ENCODE results near the gene EPN3. TPM values are rescaled to one million over a fixed set of nuclear protein-coding genes. Genes with fewer than 3 reads are reported as not detected.
A peak's percentile ranks its signal among the peaks of the same experiment; 100 is the strongest.

The EPN3 gene
- total RNA-seq, 6 donors from 2014 or later, result 0.74 to 14.4 (median 1.2) TPM; not detected in 1

DNA sequence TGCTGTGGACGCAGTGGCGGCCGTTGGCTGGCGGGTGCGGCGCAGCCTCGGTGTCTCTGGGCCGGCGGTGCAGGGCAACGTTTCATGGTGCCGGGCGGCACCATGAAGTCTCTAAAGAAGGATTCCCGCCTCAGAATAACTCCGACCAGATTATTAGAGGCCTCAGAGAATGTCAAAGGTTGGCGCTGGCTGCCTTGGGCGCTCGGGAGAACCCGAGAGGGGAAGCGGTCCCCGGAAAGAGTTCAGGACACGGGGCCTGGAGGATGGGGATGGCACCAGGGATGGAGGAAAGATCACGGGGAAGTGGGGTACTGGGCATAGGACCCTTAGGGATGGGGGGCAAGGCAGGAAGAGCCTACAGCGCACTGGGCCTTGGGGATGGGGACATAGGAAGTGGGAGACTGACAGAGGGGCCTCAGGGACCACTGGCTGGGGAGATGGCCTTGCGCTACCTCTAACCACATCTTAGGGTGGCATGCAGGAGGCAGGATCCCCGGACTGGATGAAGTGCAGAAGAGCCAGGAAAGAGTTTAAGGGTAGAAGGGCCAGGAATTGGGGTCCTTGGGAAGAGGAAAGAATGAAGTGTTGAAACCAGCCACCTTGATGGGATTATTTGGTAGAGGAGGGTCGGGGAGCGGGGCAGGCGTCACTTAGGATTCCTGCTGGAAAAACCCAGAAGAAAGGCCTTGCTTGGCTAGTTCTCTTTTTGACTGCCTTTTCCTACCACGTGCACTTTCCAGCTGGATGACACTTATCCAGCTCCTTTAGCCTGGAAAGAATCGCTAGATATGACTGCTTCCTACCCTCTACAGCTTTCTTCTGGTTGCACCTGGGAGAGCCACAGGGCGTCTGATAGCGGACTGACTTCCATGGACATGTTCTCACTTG, 23.7 kb upstream of the EPN3 start:
- no peak for DNase-seq
- Histone ChIP-seq H3K36me3 (no peaks in the 10 kb centered on the region), H3K9me3 (no peaks in the 10 kb centered on the region), H3K27me3 (no peaks in the 10 kb centered on the region), H3K4me3 (peak overlapping the region; percentile 69 to 77 (median 74)), H3K4me1 (peaks cover 6 to 16% (median 9%) of the 10 kb centered on the region in 4 donors), H3K27ac (peak overlapping the region; percentile 64 to 85 (median 78))
- ATAC-seq (ENCODE audit: low FRiP score in 2 of 2), result no peak
- WGBS, 2 donors, result 35 to 58% methylated on average over 22 to 23 of the region's 32 CpGs
- TF ChIP-seq, protein P1, sequence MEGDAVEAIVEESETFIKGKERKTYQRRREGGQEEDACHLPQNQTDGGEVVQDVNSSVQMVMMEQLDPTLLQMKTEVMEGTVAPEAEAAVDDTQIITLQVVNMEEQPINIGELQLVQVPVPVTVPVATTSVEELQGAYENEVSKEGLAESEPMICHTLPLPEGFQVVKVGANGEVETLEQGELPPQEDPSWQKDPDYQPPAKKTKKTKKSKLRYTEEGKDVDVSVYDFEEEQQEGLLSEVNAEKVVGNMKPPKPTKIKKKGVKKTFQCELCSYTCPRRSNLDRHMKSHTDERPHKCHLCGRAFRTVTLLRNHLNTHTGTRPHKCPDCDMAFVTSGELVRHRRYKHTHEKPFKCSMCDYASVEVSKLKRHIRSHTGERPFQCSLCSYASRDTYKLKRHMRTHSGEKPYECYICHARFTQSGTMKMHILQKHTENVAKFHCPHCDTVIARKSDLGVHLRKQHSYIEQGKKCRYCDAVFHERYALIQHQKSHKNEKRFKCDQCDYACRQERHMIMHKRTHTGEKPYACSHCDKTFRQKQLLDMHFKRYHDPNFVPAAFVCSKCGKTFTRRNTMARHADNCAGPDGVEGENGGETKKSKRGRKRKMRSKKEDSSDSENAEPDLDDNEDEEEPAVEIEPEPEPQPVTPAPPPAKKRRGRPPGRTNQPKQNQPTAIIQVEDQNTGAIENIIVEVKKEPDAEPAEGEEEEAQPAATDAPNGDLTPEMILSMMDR (IDR thresholded peaks at IDR 0.05), result no peak
- no peak for TF ChIP-seq POLR2AphosphoS5 (IDR thresholded peaks at IDR 0.05)
- no peak for TF ChIP-seq POLR2A (IDR thresholded peaks at IDR 0.05)
- TF ChIP-seq EP300 (IDR thresholded peaks at IDR 0.05), result no peak

DNA sequence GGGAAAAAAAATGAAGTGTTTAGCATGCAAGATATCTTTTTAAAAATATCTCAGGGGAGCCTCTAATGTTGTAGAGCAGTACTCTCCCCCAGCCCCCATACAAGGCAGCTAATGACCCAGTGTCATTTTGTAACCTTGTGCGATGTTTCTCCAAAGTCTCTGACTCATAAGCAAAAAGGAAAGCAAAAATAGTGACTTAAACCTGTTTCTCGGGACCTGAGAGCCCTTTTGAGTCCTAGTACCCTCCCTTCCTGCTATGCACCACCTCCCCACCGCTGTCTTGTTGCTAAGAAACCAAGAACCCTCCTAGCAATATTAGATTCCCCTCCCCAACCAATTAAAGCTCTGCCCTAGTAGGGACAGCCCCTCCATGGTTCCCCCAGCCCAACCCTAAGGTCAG, 21.5 kb upstream of the EPN3 start:
- DNase-seq, result no peak
- H3K9me3 ChIP-seq, result no peaks in the 10 kb centered on the region
- H3K4me1 ChIP-seq, result peaks cover 6 to 16% (median 9%) of the 10 kb centered on the region in 4 donors
- ATAC-seq (ENCODE audit: low FRiP score in 2 of 2), result no peak
- 45 to 48% methylated on average over 3 of the region's 3 CpGs for WGBS, 2 donors
- H3K36me3 ChIP-seq, result no peaks in the 10 kb centered on the region
- no peak overlapping the region for H3K27ac ChIP-seq
- no peaks in the 10 kb centered on the region for H3K27me3 ChIP-seq
- no peak overlapping the region for H3K4me3 ChIP-seq
- TF ChIP-seq POLR2A (IDR thresholded peaks at IDR 0.05) (no peak), EP300 (IDR thresholded peaks at IDR 0.05) (no peak)
- TF ChIP-seq, protein P1 (IDR thresholded peaks at IDR 0.05), result no peak

- no peak overlapping the region for H3K27ac ChIP-seq
- H3K9me3 ChIP-seq, result no peaks in the 10 kb centered on the region
- no peak for ATAC-seq (ENCODE audit: low FRiP score in 2 of 2)
These were observed 19.0 kb upstream of the EPN3 start for GRCh38 chr17:50513495-50513894.

GRCh38 chr17:50514388-50514787, 18.1 kb upstream of the EPN3 start:
- WGBS, 2 donors, result 74 to 80% methylated on average over 3 of the region's 3 CpGs
- DNase-seq (no peak), ATAC-seq (ENCODE audit: low FRiP score in 2 of 2) (no peak)
- no peaks in the 10 kb centered on the region for H3K27me3 ChIP-seq
- TF ChIP-seq EP300 (IDR thresholded peaks at IDR 0.05), result no peak
- TF ChIP-seq POLR2A (IDR thresholded peaks at IDR 0.05), result no peak
- no peak for TF ChIP-seq POLR2AphosphoS5 (IDR thresholded peaks at IDR 0.05)
- TF ChIP-seq, protein P1 (IDR thresholded peaks at IDR 0.05), result no peak
- H3K9me3 ChIP-seq, result no peaks in the 10 kb centered on the region
- H3K27ac ChIP-seq, result no peak overlapping the region
- no peaks in the 10 kb centered on the region for H3K36me3 ChIP-seq
- no peaks in the 10 kb centered on the region for H3K4me1 ChIP-seq
- no peak overlapping the region for H3K4me3 ChIP-seq

More at GRCh38 chr17:50513495-50513894, 19.0 kb upstream of the EPN3 start:
- Histone ChIP-seq H3K36me3 (no peaks in the 10 kb centered on the region), H3K4me1 (peaks cover 6 to 8% (median 7%) of the 10 kb centered on the region in 4 donors), H3K27me3 (no peaks in the 10 kb centered on the region), H3K4me3 (no peak overlapping the region)
- no peak for DNase-seq
- no peak for TF ChIP-seq POLR2AphosphoS5 (IDR thresholded peaks at IDR 0.05)
- no peak for TF ChIP-seq EP300 (IDR thresholded peaks at IDR 0.05)
- TF ChIP-seq, protein P1 (IDR thresholded peaks at IDR 0.05), result no peak
- TF ChIP-seq POLR2A (IDR thresholded peaks at IDR 0.05), result no peak
- 64 to 80% methylated on average over 4 of the region's 4 CpGs for WGBS, 2 donors
